GM10248 (cell line): ENCODE results near the gene AKAP13.
A peak's percentile ranks its signal among the peaks of the same experiment; 100 is the strongest.

Experiments used
- CTCF ChIA-PET: fragments of 300-600 bp; sonication (Branson Sonifier 250); formaldehyde crosslinking; extraction: SDS; loops from one replicate; lab custom pipeline; 2021; ENCODE audit warnings: antibody characterized with exemption; lab: Yijun Ruan, JAX
- POLR2A ChIA-PET: fragments of 350-650 bp; sonication (Branson Sonifier 250); formaldehyde crosslinking; extraction: SDS; loops from one replicate; lab custom pipeline; 2020; ENCODE audit warnings: antibody characterized with exemption; lab: Yijun Ruan, JAX
- DNase-seq: peaks from one replicate; pipeline ENCODE4 v3.0.0; 2012; ENCODE audit errors: extremely low spot score
- TF ChIP-seq, protein P1 (sequence below): IDR thresholded peaks from 2 replicates; pipeline ENCODE4 v1.5.1; 2012; ENCODE audit warnings: mild to moderate bottlenecking, low read depth; ENCODE audit errors: extremely low read depth, missing control alignments, control extremely low read depth

AKAP13 gene

DNA sequence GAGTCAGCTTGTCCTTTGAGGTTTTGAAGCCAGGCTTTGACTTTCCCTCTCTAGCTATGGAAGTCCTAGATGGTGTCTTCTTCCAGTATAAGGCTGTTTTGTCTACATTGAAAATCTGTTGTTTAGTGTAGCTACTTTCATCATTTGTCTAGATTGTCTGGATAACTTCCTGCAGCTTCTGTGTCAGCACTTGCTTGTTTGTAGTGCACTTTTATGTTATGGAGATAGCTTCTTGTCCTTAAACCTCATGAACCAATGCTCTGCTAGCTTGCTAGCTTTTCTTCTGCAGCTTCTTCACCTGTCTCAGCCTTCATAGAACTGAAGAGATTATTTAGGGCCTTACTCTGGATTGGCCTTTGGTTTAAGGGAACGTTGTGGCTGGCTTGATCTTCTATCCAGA lies 43.8 kb downstream of the AKAP13 start:
- CTCF ChIA-PET: interaction anchor here (1.0 to 2.6 kb wide), 8 partner anchors 11 to 128 kb away, joined by 3 to 26 read pairs (median 4); no protein-coding TSS in a partner anchor
- TF ChIP-seq, protein P1, sequence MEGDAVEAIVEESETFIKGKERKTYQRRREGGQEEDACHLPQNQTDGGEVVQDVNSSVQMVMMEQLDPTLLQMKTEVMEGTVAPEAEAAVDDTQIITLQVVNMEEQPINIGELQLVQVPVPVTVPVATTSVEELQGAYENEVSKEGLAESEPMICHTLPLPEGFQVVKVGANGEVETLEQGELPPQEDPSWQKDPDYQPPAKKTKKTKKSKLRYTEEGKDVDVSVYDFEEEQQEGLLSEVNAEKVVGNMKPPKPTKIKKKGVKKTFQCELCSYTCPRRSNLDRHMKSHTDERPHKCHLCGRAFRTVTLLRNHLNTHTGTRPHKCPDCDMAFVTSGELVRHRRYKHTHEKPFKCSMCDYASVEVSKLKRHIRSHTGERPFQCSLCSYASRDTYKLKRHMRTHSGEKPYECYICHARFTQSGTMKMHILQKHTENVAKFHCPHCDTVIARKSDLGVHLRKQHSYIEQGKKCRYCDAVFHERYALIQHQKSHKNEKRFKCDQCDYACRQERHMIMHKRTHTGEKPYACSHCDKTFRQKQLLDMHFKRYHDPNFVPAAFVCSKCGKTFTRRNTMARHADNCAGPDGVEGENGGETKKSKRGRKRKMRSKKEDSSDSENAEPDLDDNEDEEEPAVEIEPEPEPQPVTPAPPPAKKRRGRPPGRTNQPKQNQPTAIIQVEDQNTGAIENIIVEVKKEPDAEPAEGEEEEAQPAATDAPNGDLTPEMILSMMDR: no peak
- POLR2A ChIA-PET: interaction anchor here (0.6 kb wide), 1 partner anchor 633 kb away, joined by 4 read pairs; no protein-coding TSS in a partner anchor
- no peak for DNase-seq

DNA sequence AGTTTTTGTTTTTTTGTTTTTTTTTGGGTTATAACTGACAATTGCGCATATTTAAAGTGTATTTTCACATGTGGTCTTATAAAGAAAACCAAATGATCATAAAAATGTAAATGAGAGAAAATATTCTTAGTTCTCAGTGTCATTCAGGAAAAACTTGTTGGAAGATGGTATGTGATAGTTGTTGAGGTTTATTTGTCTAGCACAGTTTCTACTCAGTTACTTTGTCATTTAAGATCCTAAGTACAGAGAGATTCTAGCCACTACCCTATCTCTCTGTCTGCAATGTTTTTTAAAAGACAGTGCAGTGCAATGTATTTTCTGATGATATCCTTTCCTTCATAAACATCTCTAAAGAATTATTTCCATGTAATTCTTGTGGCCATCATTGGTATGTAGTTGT lies 46.1 kb downstream of the AKAP13 start:
- CTCF ChIA-PET: interaction anchor here (1.4 kb wide), 1 partner anchor 9 kb away, joined by 3 read pairs; no protein-coding TSS in a partner anchor
- POLR2A ChIA-PET: no interaction called here
- DNase-seq: no peak
- TF ChIP-seq, protein P1: no peak

DNA sequence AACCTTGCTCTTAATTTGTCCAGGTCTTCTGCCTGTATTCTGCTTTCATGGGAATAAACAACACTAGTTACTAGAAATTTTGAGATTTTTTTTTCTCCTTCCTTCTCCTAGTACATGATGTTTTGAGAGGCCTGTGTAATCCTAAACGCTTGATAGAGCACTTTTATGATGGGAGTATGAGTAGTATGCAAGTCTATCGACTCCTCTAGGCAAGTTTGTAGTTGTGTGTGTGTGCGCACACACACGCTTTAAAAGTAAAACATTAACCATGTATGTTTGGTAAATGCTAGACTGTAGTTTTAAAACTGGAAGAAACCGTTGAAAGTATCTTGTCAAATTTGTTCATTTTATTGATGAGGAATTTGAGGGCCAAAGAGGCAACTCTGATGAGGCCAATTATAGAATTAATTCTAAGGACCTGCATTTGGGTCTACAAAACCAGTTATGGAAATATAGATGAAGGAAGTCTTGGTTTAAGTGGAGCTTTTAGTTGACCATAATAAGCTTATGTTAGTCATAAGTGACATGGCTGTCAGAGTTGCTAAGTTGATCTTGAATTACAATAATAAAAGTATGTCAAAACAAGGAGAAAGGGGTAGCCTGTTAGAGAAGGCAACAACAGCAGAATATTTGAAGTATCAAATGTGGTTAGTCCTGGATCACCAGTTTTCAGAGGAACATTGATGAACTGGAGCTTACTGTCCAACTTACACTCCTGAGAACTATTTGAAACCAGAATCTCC lies 47.1 kb downstream of the AKAP13 start:
- POLR2A ChIA-PET: no interaction called here
- TF ChIP-seq, protein P1: no peak
- no peak for DNase-seq
- CTCF ChIA-PET: interaction anchor here (1.3 to 1.8 kb wide), 3 partner anchors 10 to 131 kb away, joined by 3 to 10 read pairs (median 6); no protein-coding TSS in a partner anchor

DNA sequence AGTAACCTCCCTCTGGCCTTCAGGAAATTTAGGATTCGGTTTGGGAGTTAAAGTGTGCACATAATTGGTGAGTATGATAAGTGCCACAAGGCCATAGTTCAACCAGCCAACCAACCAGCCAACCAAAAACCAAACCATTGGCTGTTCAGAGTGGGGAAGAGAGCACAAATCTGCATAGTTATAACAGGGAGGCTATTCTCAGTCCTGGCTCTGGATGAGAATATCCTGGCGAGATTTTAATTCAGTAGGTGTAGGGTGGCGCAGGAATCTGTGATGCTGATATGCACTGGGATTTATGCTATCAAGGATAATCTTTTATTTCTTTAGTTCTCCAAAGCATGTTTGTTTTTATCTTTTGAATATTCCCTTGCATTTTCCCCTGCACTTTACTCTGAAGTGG lies 49.1 kb downstream of the AKAP13 start:
- TF ChIP-seq, protein P1: no peak
- POLR2A ChIA-PET: no interaction called here
- CTCF ChIA-PET: interaction anchor here (1.1 to 1.5 kb wide), 2 partner anchors 11 to 129 kb away, joined by 4 read pairs; no protein-coding TSS in a partner anchor
- DNase-seq: no peak

DNA sequence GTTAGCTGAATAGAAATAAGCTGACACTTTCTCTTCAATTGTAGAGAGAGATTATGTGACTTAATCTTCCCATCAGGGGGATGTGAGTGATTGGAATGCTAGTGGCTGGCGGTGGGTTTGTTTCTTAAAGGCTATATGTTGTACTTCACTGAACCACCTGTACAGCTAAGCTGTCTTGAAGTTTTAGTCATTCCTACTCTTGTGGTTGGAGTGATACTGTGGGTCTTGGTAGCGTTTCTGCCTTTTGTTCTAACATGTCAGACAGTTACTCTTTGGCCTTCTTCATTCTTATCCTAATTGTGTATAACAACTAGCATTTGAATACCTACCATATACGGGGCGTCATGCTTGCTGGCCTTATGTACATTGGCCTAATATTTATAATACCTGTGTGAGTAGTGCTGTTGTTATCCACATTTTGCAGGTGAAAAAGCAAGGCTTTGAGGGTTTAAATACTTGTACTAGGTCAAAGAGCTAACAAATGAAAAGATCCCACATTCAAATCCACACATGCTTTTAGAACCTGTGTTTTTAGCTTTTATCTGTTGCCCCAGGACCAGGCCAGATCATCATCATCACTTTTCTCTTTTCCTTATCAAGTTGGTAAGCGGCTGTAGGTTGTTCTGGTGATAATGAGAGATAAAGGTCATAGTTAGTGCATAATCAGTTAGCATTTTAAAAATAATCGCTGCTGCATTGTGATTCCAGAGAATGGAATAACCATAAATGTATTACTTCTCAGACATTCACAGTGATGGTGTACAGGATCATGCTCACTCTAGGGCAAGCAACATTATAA lies 50.2 kb downstream of the AKAP13 start:
- POLR2A ChIA-PET: no interaction called here

DNA sequence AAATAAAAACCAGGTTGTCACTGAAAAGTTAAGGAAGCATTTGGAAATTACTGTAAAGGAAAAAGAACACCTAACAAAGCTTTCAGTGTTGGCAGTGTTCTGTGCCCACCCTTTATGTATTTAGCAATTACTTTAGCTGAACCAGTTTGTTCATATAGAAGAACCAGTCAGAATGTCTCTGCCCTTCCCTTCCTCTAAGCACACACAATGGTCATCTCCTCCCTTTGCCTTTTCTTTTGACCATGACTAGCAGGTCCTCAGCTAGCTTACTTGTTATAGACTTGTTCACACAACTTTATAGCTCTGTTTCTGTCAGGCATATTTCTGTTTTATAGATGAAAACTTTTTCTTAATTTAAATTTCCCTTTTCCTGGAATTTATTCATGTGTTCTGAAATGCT lies 59.6 kb downstream of the AKAP13 start:
- POLR2A ChIA-PET: interaction anchor here (0.6 kb wide), 1 partner anchor 34 kb away, joined by 3 read pairs; no protein-coding TSS in a partner anchor
- CTCF ChIA-PET: interaction anchor here (0.7 to 2.5 kb wide), 10 partner anchors 8 to 144 kb away, joined by 3 to 8 read pairs (median 4); no protein-coding TSS in a partner anchor

More for the DNA sequence above, 50.2 kb downstream of the AKAP13 start:
- TF ChIP-seq, protein P1: no peak
- CTCF ChIA-PET: interaction anchor here (0.9 to 2.3 kb wide), 11 partner anchors 10 to 141 kb away, joined by 3 to 8 read pairs (median 4); no protein-coding TSS in a partner anchor
- peak; percentile 60 for DNase-seq

More for the DNA sequence above, 59.6 kb downstream of the AKAP13 start:
- TF ChIP-seq, protein P1: no peak
- no peak for DNase-seq
